NOMO-1 treated with dmso at 0.1 percent for 144 hours (cell line): ENCODE data around the gene TRPM3.

Experiments used
- DNase-seq: peaks from one replicate; lab custom pipeline; 2025; ENCODE audit not compliant: unreplicated experiment; lab: John Stamatoyannopoulos, UW

Gene TRPM3

GRCh38 chr9:70498866-70499265 is 622.6 kb downstream of the TRPM3 start:
- no peak for DNase-seq

- no peak for DNase-seq
Measured at GRCh38 chr9:70496244-70496643, 625.2 kb downstream of the TRPM3 start.

- DNase-seq, result no peak
Measured at GRCh38 chr9:70495514-70495913, 625.9 kb downstream of the TRPM3 start.

GRCh38 chr9:70494221-70494620 is 627.2 kb downstream of the TRPM3 start:
- no peak for DNase-seq

- DNase-seq, result no peak
Measured at GRCh38 chr9:70493029-70493428, 628.4 kb downstream of the TRPM3 start.

GRCh38 chr9:70492319-70492777 is 629.1 kb downstream of the TRPM3 start:
- DNase-seq, result no peak

GRCh38 chr9:70491426-70492318 is 629.7 kb downstream of the TRPM3 start:
- no peak for DNase-seq

- no peak for DNase-seq
Measured at GRCh38 chr9:70490478-70490877, 630.9 kb downstream of the TRPM3 start.

- no peak for DNase-seq
Measured at GRCh38 chr9:70488793-70489105, 632.7 kb downstream of the TRPM3 start.

- no peak for DNase-seq
Measured at GRCh38 chr9:70488098-70488792, 633.2 kb downstream of the TRPM3 start.

- no peak for DNase-seq
Measured at GRCh38 chr9:70486127-70486526, 635.3 kb downstream of the TRPM3 start.

- DNase-seq, result no peak
Measured at GRCh38 chr9:70485273-70485858, 636.1 kb downstream of the TRPM3 start.

- DNase-seq, result no peak
Measured at GRCh38 chr9:70484232-70485130, 636.9 kb downstream of the TRPM3 start.

- DNase-seq, result no peak
Measured at GRCh38 chr9:70481471-70481870, 640.0 kb downstream of the TRPM3 start.

GRCh38 chr9:70480405-70480980 is 640.9 kb downstream of the TRPM3 start:
- DNase-seq, result no peak

- DNase-seq, result no peak
Measured at GRCh38 chr9:70479880-70480291, 641.5 kb downstream of the TRPM3 start.
